K562 (cell line): ENCODE data around the gene ZNF648. TPM values are rescaled to one million over a fixed set of nuclear protein-coding genes. Genes with fewer than 3 reads are reported as not detected.

Source experiments
- ATAC-seq: fragments of 200-7000 bp; cut with Tn5 transposase; 3 replicates; pipeline ENCODE4 v1.9.1; 2020; ENCODE audit warnings: moderate library complexity
- BruUV-seq: library from RNA; stranded (reverse); fragments of 400-500 nt; replicated peaks from 2 replicates; lab custom pipeline; 2021; lab: Mats Ljungman, UMichigan
- CTCF ChIA-PET: fragments of 300-600 bp; formaldehyde crosslinking; extraction: SDS; loops from one replicate; lab custom pipeline; 2021; ENCODE audit warnings: low intra/inter-chr PET ratio; lab: Yijun Ruan, JAX
- POLR2A ChIA-PET: fragments of 300-600, 350-650 bp; sonication (Branson Sonifier 250); formaldehyde crosslinking; extraction: SDS; loops from one replicate; lab custom pipeline; 2021; ENCODE audit warnings: antibody characterized with exemption, inconsistent platforms; lab: Yijun Ruan, JAX
- DNase-seq, 4 experiments: peaks; one replicate each; pipeline versions ENCODE4 v3.0.0 to v3.0.0-alpha.2; 2011 to 2018; ENCODE audit warnings: low spot score in 3 of 4, mixed read lengths in 3 of 4; ENCODE audit errors: extremely low read depth in 1 of 4
- FAIRE-seq: peaks from 2 replicates; lab custom pipeline; 2011; peaks lifted over from hg19 to GRCh38; lab: Jason Lieb, UNC
- H2AFZ ChIP-seq: 2 replicates; pipeline ENCODE4 v1.6.0; 2011; ENCODE audit warnings: low read depth, low read length, control low read depth, inconsistent platforms
- H3K27ac ChIP-seq: fragments of 200-600 bp; 3 replicates; pipeline ENCODE4 v1.8.0; 2011; ENCODE audit warnings: low read depth, mild to moderate bottlenecking, control low read depth, inconsistent platforms, low read length, moderate library complexity, mixed read lengths; ENCODE audit errors: extremely low read depth
- H3K27me3 ChIP-seq, 2 experiments: fragments of 300-600 bp in 1 of 2; 2 replicates in 1 of 2; 3 replicates in 1 of 2; pipeline versions ENCODE4 v1.6.0 to v1.8.0; 2011; ENCODE audit warnings: inconsistent platforms in 2 of 2, low read length in 2 of 2, mild to moderate bottlenecking in 1 of 2, mixed read lengths in 1 of 2, moderate library complexity in 1 of 2; ENCODE audit not compliant: control insufficient read depth in 2 of 2, insufficient read depth in 2 of 2
- H3K36me3 ChIP-seq: fragments of 300-600 bp; 3 replicates; pipeline ENCODE4 v1.8.0; 2011; ENCODE audit warnings: mild to moderate bottlenecking, low read length, inconsistent platforms; ENCODE audit not compliant: control insufficient read depth, insufficient read depth
- H3K4me1 ChIP-seq, 2 experiments: fragments of 200-600 bp in 1 of 2; replicated peaks in 1 of 2; 2 replicates in 1 of 2; 3 replicates in 1 of 2; pipeline versions ENCODE4 v1.5.1 to v1.8.0; 2011; ENCODE audit warnings: inconsistent platforms in 2 of 2, low read length in 2 of 2, mild to moderate bottlenecking in 1 of 2, mixed read lengths in 1 of 2, moderate library complexity in 1 of 2; ENCODE audit not compliant: control insufficient read depth in 2 of 2, insufficient read depth in 2 of 2
- H3K4me2 ChIP-seq: 2 replicates; pipeline ENCODE4 v1.6.1; 2011; ENCODE audit warnings: low read length, control low read depth, inconsistent platforms, mixed read lengths; ENCODE audit not compliant: insufficient read depth
- H3K4me3 ChIP-seq: fragments of 200-600 bp; sonication (generic), shearing (Covaris generic); 2 replicates; pipeline ENCODE4 v1.5.1; 2016; ENCODE audit warnings: control low read depth, inconsistent platforms
- H3K79me2 ChIP-seq: fragments of 200-600 bp; 3 replicates; pipeline ENCODE4 v1.8.0; 2011; ENCODE audit warnings: low read length, inconsistent platforms; ENCODE audit not compliant: control insufficient read depth, insufficient read depth
- H3K9ac ChIP-seq, 2 experiments: 2 replicates each; pipeline versions ENCODE4 v1.6.0 to v1.6.1; 2011; ENCODE audit warnings: low read depth in 2 of 2, low read length in 2 of 2, control low read depth in 1 of 2, inconsistent platforms in 1 of 2, mild to moderate bottlenecking in 1 of 2, mixed read lengths in 1 of 2; ENCODE audit not compliant: insufficient read depth in 1 of 2
- H3K9me1 ChIP-seq: one replicate; pipeline ENCODE4 v1.6.0; 2011; ENCODE audit warnings: inconsistent platforms, mild to moderate bottlenecking, low read length, moderate library complexity; ENCODE audit not compliant: control insufficient read depth, insufficient read depth
- H3K9me3 ChIP-seq: replicated peaks from 2 replicates; pipeline ENCODE4 v1.5.1; 2011; ENCODE audit warnings: low read depth, low read length, inconsistent platforms; ENCODE audit not compliant: control insufficient read depth, insufficient read depth
- H4K20me1 ChIP-seq: replicated peaks from 2 replicates; pipeline ENCODE4 v1.6.1; 2011; ENCODE audit warnings: low read length, inconsistent platforms, mixed read lengths; ENCODE audit not compliant: control insufficient read depth, insufficient read depth
- CBFB ChIP-seq: sonication (generic); formaldehyde crosslinking; IDR thresholded peaks from 2 replicates; pipeline ENCODE4 v1.4.0; 2020; ENCODE audit warnings: mild to moderate bottlenecking, missing genetic modification reagents
- DMBX1 ChIP-seq: fragments of 250-450 bp; sonication (Bioruptor Pico); IDR thresholded peaks from 2 replicates; pipeline ENCODE4 v1.8.0; 2022; ENCODE audit warnings: inconsistent platforms, mild to moderate bottlenecking, moderate library complexity, borderline replicate concordance
- ELF4 ChIP-seq: fragments of 450-650 bp; formaldehyde crosslinking; IDR thresholded peaks from 2 replicates; pipeline ENCODE4 v1.4.0; 2022; ENCODE audit warnings: missing genetic modification characterization
- FOS ChIP-seq: IDR thresholded peaks from 3 replicates; pipeline ENCODE4 v1.6.1; 2011; ENCODE audit not compliant: insufficient read length; ENCODE audit errors: extremely low read depth
- GABPA ChIP-seq: fragments of 200-800 bp; sonication (Bioruptor generic); conservative IDR thresholded peaks from 2 replicates; pipeline ENCODE4 v1.6.1; 2016; ENCODE audit warnings: low read depth, missing genetic modification characterization, missing compliant biosample characterization
- KAT7 ChIP-seq: sonication (generic); formaldehyde crosslinking; IDR thresholded peaks from 2 replicates; pipeline ENCODE4 v1.8.0; 2022; ENCODE audit warnings: missing genetic modification reagents, mild to moderate bottlenecking, borderline replicate concordance
- WGBS: fragments of 100-300 bp; shearing (Covaris generic); methylation state at CpG from one replicate; pipeline ENCODE4 v1.1.6; 2016; ENCODE audit warnings: low coverage, mixed read lengths; ENCODE audit not compliant: insufficient coverage; ENCODE audit errors: missing lambda C conversion rate; 5-methylcytosine and 5-hydroxymethylcytosine counted together
- in situ Hi-C: fragments of 300-500 bp; cut with MboI; formaldehyde crosslinking; loops from 4 replicates; pipeline ENCODE4 v1.15.0; 2018; ENCODE audit warnings: inconsistent platforms, mixed read lengths
- intact Hi-C: fragments of 100-400 bp; cut with micrococcal nuclease; formaldehyde crosslinking; loops from 2 replicates; pipeline ENCODE4 v1.14.2; 2022
- polyA plus RNA-seq, 8 experiments: library from polyadenylated mRNA; depleted of rRNA in 4 of 8; stranded (reverse) in 5 of 8; unstranded in 3 of 8; fragments of >200 nt; fragmentation: Nextera tagmentation in 2 of 8; fragmentation: Illumina TruSeq in 1 of 8; extraction: Ambion mirVana in 2 of 8; extraction: Trizol in 1 of 8; gene quantifications; 2 replicates each; pipeline versions ENCODE4 v1.2.1 to v1.2.3, GENCODE V29; 2011 to 2014; ENCODE audit warnings: inconsistent platforms in 1 of 8, missing spikeins in 1 of 8
- total RNA-seq, 7 experiments: library from RNA; depleted of rRNA in 6 of 7; stranded (reverse); fragments of >200 nt in 6 of 7; fragmentation: Illumina TruSeq in 2 of 7; extraction: Trizol in 2 of 7; gene quantifications; 2 replicates each; pipeline versions ENCODE4 v1.2.1 to v1.2.3, GENCODE V29; 2011 to 2021; ENCODE audit warnings: low replicate concordance in 1 of 7
- TF ChIP-seq, protein P1 (sequence below): fragments of 450-650 bp; IDR thresholded peaks from 2 replicates; pipeline ENCODE4 v1.6.1; 2017; ENCODE audit warnings: mild to moderate bottlenecking, moderate library complexity
- TF ChIP-seq, protein P2 (sequence below): IDR thresholded peaks from 3 replicates; pipeline ENCODE4 v1.6.1; 2011; ENCODE audit warnings: borderline replicate concordance, mild to moderate bottlenecking, moderate library complexity; ENCODE audit not compliant: insufficient read length; ENCODE audit errors: extremely low read depth
- TF ChIP-seq, protein P3 (sequence below): fragments of 200-800 bp; sonication (Bioruptor generic); IDR thresholded peaks from 2 replicates; pipeline ENCODE4 v1.6.1; 2017; ENCODE audit warnings: missing genetic modification characterization, missing compliant biosample characterization

The ZNF648 gene
- total and polyA plus RNA-seq, 9 of the 15 experiments (the other 6 are each of a cell fraction or from before 2014, with no cell fraction given) = 0.06 to 0.27 (median 0.18) TPM; not detected in 2

DNA sequence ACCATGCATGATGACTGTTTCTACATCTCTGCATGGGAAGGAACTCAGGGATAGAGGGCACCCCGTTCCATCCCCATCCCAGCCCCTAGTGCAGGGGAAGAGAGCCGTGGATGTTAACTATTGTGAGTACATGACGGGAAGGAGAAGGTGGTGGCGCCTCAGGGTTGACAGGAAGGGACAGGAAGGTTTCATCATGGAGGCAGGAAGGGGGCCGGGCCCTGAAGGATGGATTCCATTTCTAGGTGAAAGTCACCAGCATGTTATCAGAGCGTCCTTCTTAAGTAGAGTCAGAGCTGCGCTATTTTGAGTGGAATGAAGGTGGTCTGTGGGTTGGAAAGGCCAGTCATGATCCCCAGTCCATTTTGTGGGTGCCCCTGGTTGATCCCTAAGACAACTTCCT, 25.1 kb upstream of the ZNF648 start:
- CTCF ChIA-PET = interaction anchor here (0.6 to 3.6 kb wide), 3 partner anchors 310 to 700 kb away, joined by 3 to 42 read pairs (median 37); no protein-coding TSS in a partner anchor
- no peak overlapping the region for H3K27ac ChIP-seq

DNA sequence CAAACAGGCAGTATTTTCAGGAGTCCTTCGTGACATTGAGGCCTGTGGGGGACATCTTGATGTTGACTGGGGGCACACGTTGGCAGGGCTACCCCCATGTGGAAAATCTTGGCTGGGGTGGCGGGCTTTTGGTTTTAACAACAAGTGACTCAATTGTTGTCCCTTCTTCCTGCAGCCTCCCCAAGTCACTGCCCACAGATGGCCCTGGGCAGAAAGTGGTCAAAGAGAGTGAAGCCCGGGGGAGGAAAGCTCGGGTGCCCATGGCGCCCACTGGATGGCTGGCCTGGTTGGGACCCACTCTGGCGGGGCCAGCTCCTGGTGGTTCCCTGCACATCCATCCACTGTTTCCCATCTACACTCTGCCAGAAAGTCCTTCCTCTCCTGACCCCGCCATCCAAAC, 24.6 kb upstream of the ZNF648 start:
- no peak overlapping the region for H3K4me3 ChIP-seq
- no peak for ATAC-seq
- ChIA-PET POLR2A (interaction anchor here (1.0 to 1.5 kb wide), 3 partner anchors 306 to 311 kb away, joined by 3 to 8 read pairs (median 5); partner anchors contain the start of gene GLUL), CTCF (interaction anchor here (0.6 to 3.6 kb wide), 3 partner anchors 310 to 700 kb away, joined by 3 to 42 read pairs (median 37); no protein-coding TSS in a partner anchor)
- no peaks in the 10 kb centered on the region for H3K36me3 ChIP-seq
- FAIRE-seq = no peak
- no peak overlapping the region for H3K9ac ChIP-seq
- in situ Hi-C loops = loop anchor here (5.0 to 10.0 kb wide), 3 partner anchors 311 to 699 kb away; partner anchors contain the start of gene NPL
- H4K20me1 ChIP-seq = no peaks in the 10 kb centered on the region
- H2AFZ ChIP-seq = no peak overlapping the region
- H3K79me2 ChIP-seq = no peaks in the 10 kb centered on the region
- H3K27ac ChIP-seq = no peak overlapping the region
- no peak overlapping the region for H3K4me2 ChIP-seq
- intact Hi-C loops = no loop called here
- no TSS peak for BruUV-seq
- H3K9me1 ChIP-seq = no peaks in the 10 kb centered on the region
- DNase-seq = no peak
- H3K27me3 ChIP-seq = peaks cover 21 to 41% of the 10 kb centered on the region in 2 experiments; a peak in 4 of 5 replicates
- 25% methylated on average over 8 of the region's 8 CpGs for WGBS
- H3K4me1 ChIP-seq = peaks cover 10 to 20% of the 10 kb centered on the region in 2 experiments; a peak in 4 of 5 replicates
- H3K9me3 ChIP-seq = no peaks in the 10 kb centered on the region
- TF ChIP-seq KAT7 (no peak), CBFB (CRISPR knock-in tag) (no peak), DMBX1 (CRISPR knock-in tag) (no peak), FOS (no peak)
- TF ChIP-seq, protein P1, sequence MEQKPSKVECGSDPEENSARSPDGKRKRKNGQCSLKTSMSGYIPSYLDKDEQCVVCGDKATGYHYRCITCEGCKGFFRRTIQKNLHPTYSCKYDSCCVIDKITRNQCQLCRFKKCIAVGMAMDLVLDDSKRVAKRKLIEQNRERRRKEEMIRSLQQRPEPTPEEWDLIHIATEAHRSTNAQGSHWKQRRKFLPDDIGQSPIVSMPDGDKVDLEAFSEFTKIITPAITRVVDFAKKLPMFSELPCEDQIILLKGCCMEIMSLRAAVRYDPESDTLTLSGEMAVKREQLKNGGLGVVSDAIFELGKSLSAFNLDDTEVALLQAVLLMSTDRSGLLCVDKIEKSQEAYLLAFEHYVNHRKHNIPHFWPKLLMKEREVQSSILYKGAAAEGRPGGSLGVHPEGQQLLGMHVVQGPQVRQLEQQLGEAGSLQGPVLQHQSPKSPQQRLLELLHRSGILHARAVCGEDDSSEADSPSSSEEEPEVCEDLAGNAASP = no peak
- TF ChIP-seq, protein P2, sequence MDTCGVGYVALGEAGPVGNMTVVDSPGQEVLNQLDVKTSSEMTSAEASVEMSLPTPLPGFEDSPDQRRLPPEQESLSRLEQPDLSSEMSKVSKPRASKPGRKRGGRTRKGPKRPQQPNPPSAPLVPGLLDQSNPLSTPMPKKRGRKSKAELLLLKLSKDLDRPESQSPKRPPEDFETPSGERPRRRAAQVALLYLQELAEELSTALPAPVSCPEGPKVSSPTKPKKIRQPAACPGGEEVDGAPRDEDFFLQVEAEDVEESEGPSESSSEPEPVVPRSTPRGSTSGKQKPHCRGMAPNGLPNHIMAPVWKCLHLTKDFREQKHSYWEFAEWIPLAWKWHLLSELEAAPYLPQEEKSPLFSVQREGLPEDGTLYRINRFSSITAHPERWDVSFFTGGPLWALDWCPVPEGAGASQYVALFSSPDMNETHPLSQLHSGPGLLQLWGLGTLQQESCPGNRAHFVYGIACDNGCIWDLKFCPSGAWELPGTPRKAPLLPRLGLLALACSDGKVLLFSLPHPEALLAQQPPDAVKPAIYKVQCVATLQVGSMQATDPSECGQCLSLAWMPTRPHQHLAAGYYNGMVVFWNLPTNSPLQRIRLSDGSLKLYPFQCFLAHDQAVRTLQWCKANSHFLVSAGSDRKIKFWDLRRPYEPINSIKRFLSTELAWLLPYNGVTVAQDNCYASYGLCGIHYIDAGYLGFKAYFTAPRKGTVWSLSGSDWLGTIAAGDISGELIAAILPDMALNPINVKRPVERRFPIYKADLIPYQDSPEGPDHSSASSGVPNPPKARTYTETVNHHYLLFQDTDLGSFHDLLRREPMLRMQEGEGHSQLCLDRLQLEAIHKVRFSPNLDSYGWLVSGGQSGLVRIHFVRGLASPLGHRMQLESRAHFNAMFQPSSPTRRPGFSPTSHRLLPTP = no peak
- TF ChIP-seq, protein P3, sequence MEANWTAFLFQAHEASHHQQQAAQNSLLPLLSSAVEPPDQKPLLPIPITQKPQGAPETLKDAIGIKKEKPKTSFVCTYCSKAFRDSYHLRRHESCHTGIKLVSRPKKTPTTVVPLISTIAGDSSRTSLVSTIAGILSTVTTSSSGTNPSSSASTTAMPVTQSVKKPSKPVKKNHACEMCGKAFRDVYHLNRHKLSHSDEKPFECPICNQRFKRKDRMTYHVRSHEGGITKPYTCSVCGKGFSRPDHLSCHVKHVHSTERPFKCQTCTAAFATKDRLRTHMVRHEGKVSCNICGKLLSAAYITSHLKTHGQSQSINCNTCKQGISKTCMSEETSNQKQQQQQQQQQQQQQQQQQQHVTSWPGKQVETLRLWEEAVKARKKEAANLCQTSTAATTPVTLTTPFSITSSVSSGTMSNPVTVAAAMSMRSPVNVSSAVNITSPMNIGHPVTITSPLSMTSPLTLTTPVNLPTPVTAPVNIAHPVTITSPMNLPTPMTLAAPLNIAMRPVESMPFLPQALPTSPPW (CRISPR knock-in tag) = no peak

More for the DNA sequence above, 25.1 kb upstream of the ZNF648 start:
- Histone ChIP-seq H3K27me3 (peaks cover 21 to 46% of the 10 kb centered on the region in 2 experiments; a peak in 4 of 5 replicates), H3K4me3 (no peak overlapping the region), H3K9me3 (no peaks in the 10 kb centered on the region), H2AFZ (no peak overlapping the region), H3K9me1 (no peaks in the 10 kb centered on the region), H3K36me3 (no peaks in the 10 kb centered on the region), H3K4me1 (peaks cover 10 to 20% of the 10 kb centered on the region in 2 experiments; a peak in 4 of 5 replicates), H3K9ac (no peak overlapping the region), H4K20me1 (no peaks in the 10 kb centered on the region), H3K79me2 (no peaks in the 10 kb centered on the region), H3K4me2 (no peak overlapping the region)
- DNase-seq (no peak), ATAC-seq (no peak), FAIRE-seq (no peak)
- in situ Hi-C loops (loop anchor here (5.0 to 10.0 kb wide), 3 partner anchors 311 to 698 kb away; partner anchors contain the start of gene NPL), intact Hi-C loops (no loop called here)
- TF ChIP-seq GABPA (tag) = peak; percentile 57
- no peak for TF ChIP-seq ELF4 (CRISPR knock-in tag)
- 10% methylated on average over 7 of the region's 7 CpGs for WGBS
- POLR2A ChIA-PET = interaction anchor here (1.0 kb wide), 1 partner anchor 309 kb away, joined by 3 read pairs; no protein-coding TSS in a partner anchor
- BruUV-seq = no TSS peak
